NCI-H2029 (cell line): ENCODE data around the gene EML1.

ENCODE experiments used
- DNase-seq: peaks from one replicate; lab custom pipeline; 2025; lab: John Stamatoyannopoulos, UW

Gene EML1

GRCh38 chr14:99805757-99806439 lies 12.7 kb downstream of the EML1 start:
- no peak for DNase-seq

GRCh38 chr14:99806836-99807235 lies 13.6 kb downstream of the EML1 start:
- no peak for DNase-seq

GRCh38 chr14:99807413-99808153 lies 14.4 kb downstream of the EML1 start:
- no peak for DNase-seq

- no peak for DNase-seq
These were observed 14.9 kb downstream of the EML1 start for GRCh38 chr14:99808154-99808505.

DNA sequence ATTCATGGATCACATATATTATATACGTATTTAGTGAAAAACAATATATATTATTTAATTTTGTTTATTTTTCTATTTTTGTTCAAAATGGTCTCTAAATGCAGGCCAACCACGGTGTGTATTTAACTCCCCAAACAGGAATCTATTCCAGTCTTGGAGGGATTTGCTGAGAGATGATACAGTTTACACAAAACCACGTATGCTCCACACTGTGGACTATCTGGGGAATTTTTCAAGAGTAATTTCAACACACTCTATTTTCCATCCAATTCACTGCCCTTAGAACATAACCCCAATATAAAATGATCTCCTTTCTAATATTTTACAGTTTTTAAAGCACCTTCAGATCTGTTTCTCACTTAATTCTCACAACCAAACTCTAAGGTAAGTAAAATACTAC lies 15.3 kb downstream of the EML1 start:
- DNase-seq = no peak

DNA sequence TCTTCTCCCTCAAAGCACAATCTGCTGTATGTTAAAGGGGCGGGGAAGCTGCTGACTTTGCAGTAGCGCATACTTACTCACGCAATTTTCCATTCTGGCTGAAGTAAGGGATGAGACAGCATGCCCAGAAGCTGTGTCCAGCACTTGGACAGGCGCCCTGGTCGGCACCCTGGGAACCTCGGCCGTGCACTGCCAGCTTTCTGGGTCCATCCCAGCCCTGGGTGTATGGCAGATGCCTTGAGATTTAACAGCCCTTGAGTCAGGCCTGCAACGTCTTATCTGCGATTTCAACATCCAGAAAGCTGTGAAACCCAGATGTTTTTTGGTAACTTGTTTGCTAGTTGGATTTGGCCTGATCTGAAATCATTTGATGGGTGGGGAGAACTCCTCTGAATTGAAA lies 16.1 kb downstream of the EML1 start:
- no peak for DNase-seq

- no peak for DNase-seq
These were observed 16.8 kb downstream of the EML1 start for GRCh38 chr14:99809859-99810558.

- DNase-seq = no peak
These were observed 17.3 kb downstream of the EML1 start for GRCh38 chr14:99810559-99810874.

- DNase-seq = no peak
These were observed 19.0 kb downstream of the EML1 start for GRCh38 chr14:99812096-99812750.

DNA sequence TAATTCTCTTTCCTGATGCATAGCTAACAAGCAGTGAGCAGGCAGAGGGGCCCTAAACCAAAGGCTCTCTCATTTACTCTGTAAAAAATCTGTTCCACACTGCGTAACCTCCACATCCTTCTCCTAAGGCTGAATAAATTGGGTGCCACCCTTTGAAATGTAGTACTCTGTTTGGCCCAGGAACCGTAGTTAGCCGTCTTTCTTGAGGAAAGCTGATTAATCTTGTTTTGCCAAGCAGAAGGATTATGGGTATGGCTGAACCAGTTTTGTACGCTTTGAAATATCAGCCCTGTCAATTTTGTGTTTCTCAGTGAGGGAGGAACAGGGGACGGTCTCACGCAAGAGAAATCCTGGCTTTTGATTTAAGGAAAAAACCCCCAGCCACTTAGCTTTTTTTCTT lies 19.7 kb downstream of the EML1 start:
- DNase-seq = no peak

GRCh38 chr14:99815696-99816095 lies 22.5 kb downstream of the EML1 start:
- no peak for DNase-seq

DNA sequence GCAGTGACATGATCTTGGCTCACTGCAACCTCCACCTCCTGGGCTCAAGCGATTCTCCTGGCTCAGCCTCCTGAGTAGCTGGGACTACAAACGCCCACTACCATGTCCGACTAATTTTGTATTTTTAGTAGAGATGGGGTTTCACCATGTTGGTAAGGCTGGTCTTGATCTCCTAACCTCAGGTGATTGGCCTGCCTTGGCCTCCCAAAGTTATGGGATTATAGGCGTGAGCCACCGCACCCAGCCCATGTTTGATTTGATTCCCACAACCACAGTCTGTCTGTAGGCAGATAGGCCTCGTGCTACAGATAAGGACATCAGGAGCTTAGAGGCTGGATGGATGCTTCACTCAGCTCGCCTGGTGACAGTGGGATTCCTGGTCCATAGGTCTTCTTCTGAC lies 23.0 kb downstream of the EML1 start:
- no peak for DNase-seq

- no peak for DNase-seq
These were observed 23.4 kb downstream of the EML1 start for GRCh38 chr14:99816642-99817041.

GRCh38 chr14:99817331-99817730 lies 24.1 kb downstream of the EML1 start:
- DNase-seq = no peak

DNA sequence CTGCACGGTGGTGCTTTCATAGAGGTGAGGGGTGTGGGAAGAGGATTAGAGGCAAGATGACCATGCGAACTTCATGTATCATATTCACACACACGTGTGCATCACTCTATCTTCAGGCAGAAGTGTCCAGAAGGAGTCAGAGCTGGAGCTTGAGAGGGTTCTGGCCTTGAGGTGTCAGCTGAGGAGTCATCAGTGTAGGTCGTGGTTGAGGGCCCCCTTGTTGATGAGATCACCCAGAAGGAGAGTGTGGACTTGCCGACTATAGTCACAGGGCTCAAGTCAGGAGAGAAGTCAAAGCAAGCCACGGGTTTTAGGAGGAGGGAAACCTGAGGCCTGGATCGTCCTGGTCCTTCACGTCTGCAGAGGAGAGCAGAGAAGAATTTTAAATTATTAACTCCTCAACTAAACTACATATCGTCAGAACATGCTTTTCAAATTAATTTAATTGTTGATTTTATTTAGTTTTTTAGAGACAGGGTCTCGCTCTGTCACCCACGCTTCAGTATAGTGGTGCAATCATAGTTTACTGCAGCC lies 25.4 kb downstream of the EML1 start:
- no peak for DNase-seq

DNA sequence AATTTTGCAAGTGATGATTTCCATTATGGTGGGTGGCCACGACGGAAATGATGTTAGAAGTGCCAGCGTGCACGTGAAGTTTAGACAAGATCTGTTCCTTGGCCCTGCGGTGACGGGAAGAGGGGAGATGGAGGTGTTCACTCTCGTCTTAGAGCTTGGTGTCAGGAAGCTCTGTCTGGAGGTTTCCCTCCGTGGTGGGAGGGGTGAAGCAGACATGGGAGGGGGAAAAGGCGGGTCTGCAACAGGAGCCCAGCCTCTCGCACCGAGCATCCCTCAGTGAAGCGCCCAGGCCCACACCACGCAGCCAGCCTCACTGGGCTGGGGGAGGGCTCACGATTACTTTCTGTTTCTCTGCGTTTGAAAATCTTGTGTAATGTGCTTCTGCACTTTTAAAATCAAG lies 26.3 kb downstream of the EML1 start:
- DNase-seq = no peak

DNA sequence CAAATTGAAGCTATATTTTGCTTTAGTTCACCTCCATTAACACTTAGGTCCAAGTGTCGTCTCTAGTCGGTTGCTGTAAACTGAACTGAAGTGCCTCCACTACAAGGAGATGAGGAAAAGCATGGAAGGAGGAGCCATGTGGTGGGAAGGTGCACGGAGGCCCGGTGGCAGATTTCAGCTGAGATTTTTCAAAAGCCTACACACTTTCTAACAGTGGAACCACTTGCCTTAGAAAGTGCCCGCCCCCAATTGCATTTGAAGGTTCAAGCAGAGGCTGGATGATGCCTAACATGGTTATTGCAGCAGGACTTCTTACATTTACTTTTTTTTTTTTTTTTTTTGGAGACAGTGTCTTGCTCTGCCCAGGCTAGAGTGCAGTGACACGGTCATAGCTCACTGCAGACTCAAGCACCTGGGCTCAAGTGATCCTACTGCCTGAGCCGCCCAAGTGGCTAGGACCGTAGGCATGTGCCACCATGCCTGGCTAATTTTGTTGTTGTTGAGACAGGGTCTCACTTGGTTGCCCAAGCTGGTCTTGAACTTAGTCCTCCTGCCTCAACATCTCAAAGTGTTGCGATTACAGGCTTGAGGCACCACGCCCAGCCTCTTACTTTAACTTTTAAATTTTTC lies 27.6 kb downstream of the EML1 start:
- DNase-seq = no peak

GRCh38 chr14:99821519-99822508 lies 28.6 kb downstream of the EML1 start:
- DNase-seq = peak; percentile 76

- DNase-seq = no peak
These were observed 29.7 kb downstream of the EML1 start for GRCh38 chr14:99822800-99823455.

GRCh38 chr14:99824776-99825175 lies 31.6 kb downstream of the EML1 start:
- no peak for DNase-seq
